HFF-Myc (cell line): ENCODE results near the gene FCRL3.

Experiments
- DNase-seq: peaks from one replicate; pipeline ENCODE4 v3.0.0-alpha.2; 2011; ENCODE audit warnings: low read depth; ENCODE audit errors: extremely low read depth
- H3K4me3 ChIP-seq: replicated peaks from 2 replicates; pipeline ENCODE4 v1.5.1; 2011; ENCODE audit warnings: low read depth, mild to moderate bottlenecking, control low read depth, low read length
- TF ChIP-seq, protein P1 (sequence below): IDR thresholded peaks from 2 replicates; pipeline ENCODE4 v1.5.1; 2012; ENCODE audit warnings: mild to moderate bottlenecking, low read depth, low read length, control low read depth; ENCODE audit errors: missing control alignments

The FCRL3 gene

GRCh38 chr1:157702308-157702825, 1.8 kb upstream of the FCRL3 start:
- TF ChIP-seq, protein P1, sequence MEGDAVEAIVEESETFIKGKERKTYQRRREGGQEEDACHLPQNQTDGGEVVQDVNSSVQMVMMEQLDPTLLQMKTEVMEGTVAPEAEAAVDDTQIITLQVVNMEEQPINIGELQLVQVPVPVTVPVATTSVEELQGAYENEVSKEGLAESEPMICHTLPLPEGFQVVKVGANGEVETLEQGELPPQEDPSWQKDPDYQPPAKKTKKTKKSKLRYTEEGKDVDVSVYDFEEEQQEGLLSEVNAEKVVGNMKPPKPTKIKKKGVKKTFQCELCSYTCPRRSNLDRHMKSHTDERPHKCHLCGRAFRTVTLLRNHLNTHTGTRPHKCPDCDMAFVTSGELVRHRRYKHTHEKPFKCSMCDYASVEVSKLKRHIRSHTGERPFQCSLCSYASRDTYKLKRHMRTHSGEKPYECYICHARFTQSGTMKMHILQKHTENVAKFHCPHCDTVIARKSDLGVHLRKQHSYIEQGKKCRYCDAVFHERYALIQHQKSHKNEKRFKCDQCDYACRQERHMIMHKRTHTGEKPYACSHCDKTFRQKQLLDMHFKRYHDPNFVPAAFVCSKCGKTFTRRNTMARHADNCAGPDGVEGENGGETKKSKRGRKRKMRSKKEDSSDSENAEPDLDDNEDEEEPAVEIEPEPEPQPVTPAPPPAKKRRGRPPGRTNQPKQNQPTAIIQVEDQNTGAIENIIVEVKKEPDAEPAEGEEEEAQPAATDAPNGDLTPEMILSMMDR = no peak
- no peak overlapping the region for H3K4me3 ChIP-seq
- no peak for DNase-seq

DNA sequence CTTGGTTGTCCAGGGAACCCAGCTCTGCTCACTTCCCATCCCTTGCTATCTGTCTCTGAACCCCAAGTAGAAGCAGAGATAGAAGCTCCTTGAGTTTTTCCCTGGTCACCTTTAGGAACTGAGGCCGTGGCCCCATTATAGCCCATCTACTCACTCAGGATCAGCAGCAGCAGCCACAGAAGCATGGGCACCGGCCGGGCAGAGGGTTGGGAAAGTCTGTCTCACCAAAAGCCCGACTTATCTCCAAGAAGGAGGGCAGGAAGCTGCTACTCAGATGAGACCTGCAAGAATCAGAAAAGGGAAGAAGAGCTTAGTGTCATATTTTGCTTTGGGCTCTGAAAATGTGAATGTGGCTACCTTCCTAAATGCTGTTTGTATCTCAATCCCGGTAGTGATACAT, 264 bp downstream of the FCRL3 start:
- no peak for DNase-seq
- TF ChIP-seq, protein P1 = no peak
- no peak overlapping the region for H3K4me3 ChIP-seq

DNA sequence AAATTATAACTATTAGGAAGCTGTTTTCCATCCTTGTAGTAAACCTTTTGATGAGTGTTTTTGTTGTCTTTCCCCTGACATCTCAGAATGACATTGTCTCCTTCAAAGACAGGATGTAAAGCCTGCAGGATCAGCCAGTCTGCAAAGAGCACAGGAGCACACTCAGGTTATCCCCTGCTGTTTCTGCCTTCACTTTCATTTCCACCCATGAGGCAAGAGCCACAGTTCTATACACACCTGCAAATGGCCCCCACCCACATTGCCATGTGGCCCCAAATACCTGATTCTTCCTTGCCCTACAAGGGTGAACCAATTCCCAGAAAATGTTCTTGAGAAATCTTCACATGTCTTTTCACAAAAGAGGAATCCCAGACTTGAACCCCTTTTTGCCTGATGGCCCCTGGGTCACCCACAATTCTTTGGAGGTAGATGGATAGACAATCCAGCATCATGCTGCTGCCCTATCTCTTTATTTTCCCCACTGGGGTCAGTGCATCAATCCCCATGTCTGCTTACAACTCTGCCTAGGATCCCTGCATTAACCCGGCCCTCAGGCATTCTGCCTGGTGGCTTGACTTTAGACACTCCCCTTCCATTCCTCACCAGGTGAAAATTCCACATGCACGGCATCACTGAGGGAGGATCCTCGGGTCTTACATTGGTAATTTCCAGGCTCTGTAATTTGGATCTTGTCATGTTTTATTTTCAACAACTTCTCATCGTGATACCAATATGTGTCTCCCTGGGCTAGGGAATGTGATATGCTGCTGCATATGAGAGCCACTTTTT, 2.6 kb downstream of the FCRL3 start:
- no peak overlapping the region for H3K4me3 ChIP-seq
- TF ChIP-seq, protein P1 = no peak
- no peak for DNase-seq

DNA sequence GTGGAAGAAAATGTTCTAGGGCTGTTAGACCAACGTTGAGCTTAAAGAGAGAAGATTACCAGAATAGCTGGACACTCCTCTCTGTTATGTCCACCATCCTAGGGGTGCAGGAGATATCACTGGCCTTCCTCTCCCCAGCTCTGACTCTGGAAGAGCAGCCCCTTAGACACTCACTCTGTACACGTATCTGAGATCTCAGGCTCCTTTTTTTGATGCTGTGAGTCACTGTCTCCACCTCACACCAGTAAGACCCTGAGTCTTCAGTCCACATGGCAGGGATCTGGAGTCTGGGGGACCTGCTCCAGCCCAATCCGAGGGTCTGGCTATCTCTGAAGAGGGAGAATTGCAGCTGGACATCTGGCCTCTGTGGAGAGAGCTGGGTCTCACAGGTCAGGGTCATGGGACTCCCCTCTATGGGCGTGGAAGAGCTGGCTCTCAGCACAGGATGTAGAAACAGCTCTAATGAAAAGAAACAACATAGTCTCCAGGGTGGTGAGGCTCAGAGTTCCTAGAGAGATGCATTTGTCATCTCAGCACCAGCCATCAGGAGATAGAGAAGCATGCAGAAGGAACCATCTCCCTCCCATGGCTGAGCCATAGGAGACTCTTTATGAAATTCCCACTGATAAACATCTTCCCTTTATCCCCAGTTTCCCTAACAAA, 3.5 kb downstream of the FCRL3 start:
- TF ChIP-seq, protein P1 = no peak
- H3K4me3 ChIP-seq = no peak overlapping the region
- no peak for DNase-seq

GRCh38 chr1:157695417-157695816, 5.2 kb downstream of the FCRL3 start:
- DNase-seq = no peak
- TF ChIP-seq, protein P1 = no peak
- no peak overlapping the region for H3K4me3 ChIP-seq

DNA sequence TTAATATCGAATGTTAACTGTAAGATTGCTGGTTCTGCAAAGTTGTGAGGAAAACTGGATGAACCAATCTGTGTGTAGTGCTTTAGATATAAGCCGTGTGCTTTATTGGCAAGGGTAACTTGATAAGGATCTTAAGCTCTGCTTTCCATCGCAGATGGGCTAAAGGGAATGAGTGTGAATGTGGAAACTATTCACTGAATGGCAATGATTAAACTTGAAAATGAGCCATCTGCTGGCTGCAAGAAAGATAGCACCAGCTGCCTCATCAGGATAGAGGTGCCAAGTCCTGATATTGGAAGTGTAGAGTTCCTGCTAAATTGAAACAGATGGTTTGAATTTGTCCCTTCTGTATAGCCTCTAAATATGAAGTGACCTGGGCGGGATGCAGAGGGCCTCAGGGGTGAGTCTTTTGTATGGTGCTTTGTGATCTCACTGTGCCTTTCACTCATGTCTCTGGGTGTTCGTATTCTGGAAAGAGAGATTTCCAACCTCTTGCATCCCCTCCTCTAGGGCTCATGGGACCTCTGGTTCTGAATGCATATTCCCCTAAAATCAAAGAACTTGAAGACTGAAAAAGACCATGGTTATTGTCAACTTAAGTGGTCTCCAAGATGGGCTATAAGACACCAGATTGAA, 9.2 kb downstream of the FCRL3 start:
- no peak overlapping the region for H3K4me3 ChIP-seq
- TF ChIP-seq, protein P1 = peak; percentile 47

More for the DNA sequence above, 9.2 kb downstream of the FCRL3 start:
- DNase-seq = peak; percentile 22
